Ovary (tissue), 9 donors: ENCODE measurements around the gene PLSCR5. TPM values are rescaled to one million over a fixed set of nuclear protein-coding genes. Genes with fewer than 3 reads are reported as not detected.

Source experiments
- DNase-seq, 5 donors: peaks; one replicate each; pipeline ENCODE4 v3.0.0-alpha.2; 2019 to 2020
- H3K27ac ChIP-seq, 2 donors: fragments of 200-600 bp; one replicate each; pipeline versions ENCODE4 v1.5.1 to v1.8.0; 2019 to 2022
- H3K27me3 ChIP-seq: fragments of 200-600 bp; one replicate; pipeline ENCODE4 v1.8.0; 2022
- H3K36me3 ChIP-seq: fragments of 200-600 bp; sonication (generic); one replicate; pipeline ENCODE4 v1.5.1; 2019
- H3K4me1 ChIP-seq: one replicate; pipeline ENCODE4 v1.8.1; 2013; ENCODE audit warnings: mild to moderate bottlenecking, moderate library complexity; ENCODE audit not compliant: insufficient read depth
- H3K4me3 ChIP-seq: fragments of 200-600 bp; sonication (generic); one replicate; pipeline ENCODE4 v1.5.1; 2017
- H3K9me3 ChIP-seq, 2 donors: fragments of 200-600 bp in 1 of 2; sonication (generic) in 1 of 2; one replicate each; pipeline versions ENCODE4 v1.5.1 to v1.8.1; 2013 to 2019; ENCODE audit warnings: mild to moderate bottlenecking in 1 of 2, moderate library complexity in 1 of 2
- EP300 ChIP-seq: sonication (generic); formaldehyde crosslinking; IDR thresholded peaks from one replicate; pipeline ENCODE4 v1.6.1; 2017; ENCODE audit warnings: antibody characterized with exemption
- POLR2A ChIP-seq: fragments of 450-650 bp; IDR thresholded peaks from one replicate; pipeline ENCODE4 v1.6.1; 2017; ENCODE audit warnings: antibody characterized with exemption, mild to moderate bottlenecking, moderate library complexity
- WGBS, 3 donors: extraction: QIAGEN DNeasy Blood & Tissue Kit in 1 of 3; methylation state at CpG; one replicate each; pipeline versions ENCODE4 v1.1.5 to v1.1.7; 2013 to 2017; 5-methylcytosine and 5-hydroxymethylcytosine counted together
- intact Hi-C, 4 donors: fragments of 100-400 bp; cut with DNase I; formaldehyde crosslinking; loops; one replicate each; pipeline versions ENCODE4 v1.11.0 to v1.15.1; 2022 to 2023
- polyA plus RNA-seq, 2 donors: library from polyadenylated mRNA; stranded (reverse); fragments of 200-250 nt in 1 of 2; fragments of 350-450 nt in 1 of 2; fragmentation: Illumina TruSeq in 1 of 2; extraction: RNeasy Lipid Tissue Mini Kit (QIAGEN cat#74804) in 1 of 2; gene quantifications; one replicate each; pipeline ENCODE4 v1.2.3, GENCODE V29; 2013 to 2014
- total RNA-seq, 7 donors: library from RNA; depleted of rRNA in 2 of 7; stranded (reverse); fragments of >200 nt in 2 of 7; fragmentation: NEBNext Ultra II Directional in 3 of 7; extraction: Animal tissue kit (Norgen Biotek cat#: 25700) in 3 of 7; gene quantifications; one replicate each; pipeline versions ENCODE4 v1.1.0 to v1.2.4, GENCODE V29; 2016 to 2023
- TF ChIP-seq, protein P1 (sequence below), 3 donors: fragments of 450-650 bp in 2 of 3; fragments of 200-600 bp in 1 of 3; IDR thresholded peaks; one replicate each; pipeline versions ENCODE4 v1.5.1 to v1.8.0; 2016 to 2022; ENCODE audit warnings: antibody characterized with exemption in 3 of 3, mild to moderate bottlenecking in 1 of 3
- donor health status: DM: no; HTN: no; CAD: no; lungs with moderate emphysema.
- donor health status: DM: no; HTN: no; CAD: no.
- donor health status: Bipolar disorder and iron deficiency.
- donor health status: DM: yes; HTN: yes; CAD: no.
- donor health status: DM: no; HTN: no; CAD: no.
- donor health status: DM: yes; HTN: yes; CAD: no.

The PLSCR5 gene
- total and polyA plus RNA-seq, 9 donors: not detected

DNA sequence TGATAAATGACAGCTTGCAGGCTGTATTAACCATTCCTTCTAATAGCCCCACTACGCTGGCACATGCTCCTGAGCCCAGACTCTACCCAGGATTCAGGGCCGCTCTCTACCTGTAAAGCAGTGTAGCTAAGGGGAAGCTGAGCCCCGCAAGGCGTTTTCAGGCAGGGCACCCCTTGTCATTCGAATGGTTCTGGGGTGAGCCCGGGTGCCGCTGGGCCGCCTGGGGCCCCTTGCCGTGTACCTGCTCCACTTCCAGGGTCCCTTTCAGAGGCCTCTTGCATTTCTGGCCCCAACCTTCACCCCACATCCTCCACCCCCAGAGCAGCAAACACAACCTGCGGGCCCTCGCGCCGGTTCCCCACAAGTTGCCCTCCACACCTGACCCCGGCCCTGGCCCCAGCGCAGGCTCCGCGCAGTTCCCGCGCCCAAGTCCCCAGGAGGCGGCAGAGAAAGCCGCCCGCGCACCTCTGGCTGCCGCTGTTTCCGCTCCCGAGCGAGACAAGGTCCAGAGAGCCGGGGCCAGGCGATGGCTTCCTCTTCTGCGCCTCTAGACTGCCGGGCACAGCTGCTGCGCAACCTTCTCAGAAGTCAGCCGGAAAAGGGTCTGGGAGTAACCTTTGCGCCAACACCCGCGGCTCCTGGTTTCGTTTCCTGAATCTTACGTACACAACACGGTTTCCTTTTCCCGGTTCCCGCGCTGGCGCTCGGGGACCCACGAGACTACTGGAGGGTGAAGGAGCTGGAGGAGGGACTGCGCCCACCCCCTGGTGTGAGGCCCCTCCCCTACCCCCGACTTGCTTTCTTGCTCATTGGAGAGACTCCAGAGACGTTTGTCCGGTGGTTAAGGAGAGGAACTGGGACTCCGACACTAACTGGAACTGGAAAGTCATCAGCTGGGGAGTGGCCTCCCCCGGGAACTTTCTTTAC is 60.9 kb downstream of the PLSCR5 start, which contains the start of gene PLSCR1:
Gene PLSCR1, minus strand, starts transcription at position 606 of the 927 bp plus-strand sequence. CDS start 8,055 bp downstream, outside the sequence.
- no peaks in the 10 kb centered on the region for H3K9me3 ChIP-seq
- 0 to 14% (median 0%) methylated on average over 51 of the region's 51 CpGs for WGBS, 3 donors
- peaks cover 6% of the 10 kb centered on the region for H3K4me1 ChIP-seq
- H3K27ac ChIP-seq: peak within 1 kb of the TSS; percentile 98
- peak within 1 kb of the TSS; percentile 59 for H3K4me3 ChIP-seq
- H3K27me3 ChIP-seq: no peaks in the 10 kb centered on the region
- TF ChIP-seq EP300 (peak; percentile 94), POLR2A (peak; percentile 83)
- TF ChIP-seq, protein P1, sequence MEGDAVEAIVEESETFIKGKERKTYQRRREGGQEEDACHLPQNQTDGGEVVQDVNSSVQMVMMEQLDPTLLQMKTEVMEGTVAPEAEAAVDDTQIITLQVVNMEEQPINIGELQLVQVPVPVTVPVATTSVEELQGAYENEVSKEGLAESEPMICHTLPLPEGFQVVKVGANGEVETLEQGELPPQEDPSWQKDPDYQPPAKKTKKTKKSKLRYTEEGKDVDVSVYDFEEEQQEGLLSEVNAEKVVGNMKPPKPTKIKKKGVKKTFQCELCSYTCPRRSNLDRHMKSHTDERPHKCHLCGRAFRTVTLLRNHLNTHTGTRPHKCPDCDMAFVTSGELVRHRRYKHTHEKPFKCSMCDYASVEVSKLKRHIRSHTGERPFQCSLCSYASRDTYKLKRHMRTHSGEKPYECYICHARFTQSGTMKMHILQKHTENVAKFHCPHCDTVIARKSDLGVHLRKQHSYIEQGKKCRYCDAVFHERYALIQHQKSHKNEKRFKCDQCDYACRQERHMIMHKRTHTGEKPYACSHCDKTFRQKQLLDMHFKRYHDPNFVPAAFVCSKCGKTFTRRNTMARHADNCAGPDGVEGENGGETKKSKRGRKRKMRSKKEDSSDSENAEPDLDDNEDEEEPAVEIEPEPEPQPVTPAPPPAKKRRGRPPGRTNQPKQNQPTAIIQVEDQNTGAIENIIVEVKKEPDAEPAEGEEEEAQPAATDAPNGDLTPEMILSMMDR (IDR thresholded peaks at IDR 0.05): peak in 1 of 3 donors; percentile 8
- H3K36me3 ChIP-seq: no peaks in the 10 kb centered on the region
- intact Hi-C loops: loop anchor here in 1 of 4 donors (10.0 kb wide), 1 partner anchor 289 kb away; the partner anchor contains the start of gene PLSCR4
- peak; percentile 90 to 95 (median 92) for DNase-seq

GRCh38 chr3:146543461-146544001 is 61.6 kb downstream of the PLSCR5 start:
- intact Hi-C loops: loop anchor here in 1 of 4 donors (10.0 kb wide), 1 partner anchor 289 kb away; the partner anchor contains the start of gene PLSCR4
- Histone ChIP-seq H3K27ac (peak overlapping the region; percentile 98), H3K27me3 (no peaks in the 10 kb centered on the region), H3K9me3 (no peaks in the 10 kb centered on the region), H3K4me3 (peak overlapping the region; percentile 59), H3K36me3 (no peaks in the 10 kb centered on the region), H3K4me1 (peaks cover 9% of the 10 kb centered on the region)
- 0 to 5% (median 1%) methylated on average over 10 of the region's 10 CpGs for WGBS, 3 donors
- TF ChIP-seq POLR2A (peak; percentile 17), EP300 (peak; percentile 86)
- TF ChIP-seq, protein P1 (IDR thresholded peaks at IDR 0.05): no peak
- DNase-seq: peak in 4 of 5 donors; percentile 34 to 59 (median 42)

- 15 to 26% (median 18%) methylated on average over 2 of the region's 2 CpGs for WGBS, 3 donors
- Histone ChIP-seq H3K9me3 (no peaks in the 10 kb centered on the region), H3K4me3 (peak overlapping the region; percentile 59), H3K27ac (peak overlapping the region; percentile 98), H3K27me3 (no peaks in the 10 kb centered on the region), H3K36me3 (no peaks in the 10 kb centered on the region), H3K4me1 (peaks cover 9% of the 10 kb centered on the region)
- TF ChIP-seq, protein P1 (IDR thresholded peaks at IDR 0.05): no peak
- TF ChIP-seq EP300: no peak
- TF ChIP-seq POLR2A: no peak
- no peak for DNase-seq
- intact Hi-C loops: loop anchor here in 1 of 4 donors (10.0 kb wide), 1 partner anchor 288 kb away; the partner anchor contains the start of gene PLSCR4
Measured at GRCh38 chr3:146542978-146543377, 62.2 kb downstream of the PLSCR5 start.

DNA sequence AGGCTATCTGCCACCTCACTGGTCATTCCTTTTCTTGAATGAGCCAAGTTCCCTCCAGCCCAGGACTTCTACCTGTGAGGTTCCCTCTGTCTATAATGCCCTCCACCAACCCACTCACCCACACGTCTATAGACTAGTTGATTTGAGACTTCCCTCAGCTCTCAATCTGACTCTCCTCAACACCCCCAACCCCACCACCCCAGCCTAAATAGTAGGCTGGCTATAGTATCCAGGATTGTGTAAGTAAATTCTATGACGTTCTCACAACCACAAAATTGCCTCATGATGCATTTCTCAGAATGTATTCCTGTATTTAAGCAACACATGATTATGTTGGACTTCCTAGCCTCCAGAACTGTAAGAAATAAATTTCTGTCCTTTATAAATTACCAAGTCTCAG is 63.0 kb downstream of the PLSCR5 start:
- 49 to 52% (median 51%) methylated on average over 2 of the region's 2 CpGs for WGBS, 3 donors
- H3K9me3 ChIP-seq: no peaks in the 10 kb centered on the region
- intact Hi-C loops: loop anchor here in 1 of 4 donors (10.0 kb wide), 1 partner anchor 287 kb away; the partner anchor contains the start of gene PLSCR4
- peaks cover 13% of the 10 kb centered on the region for H3K4me1 ChIP-seq
- peak overlapping the region; percentile 17 for H3K4me3 ChIP-seq
- no peaks in the 10 kb centered on the region for H3K27me3 ChIP-seq
- DNase-seq: no peak
- TF ChIP-seq EP300 (no peak), POLR2A (no peak)
- TF ChIP-seq, protein P1 (IDR thresholded peaks at IDR 0.05): no peak
- H3K36me3 ChIP-seq: no peaks in the 10 kb centered on the region
- peak overlapping the region in 1 of 2 donors; percentile 98 for H3K27ac ChIP-seq
